A673 (cell line): Measurements from ENCODE around the gene JMJD8. TPM values are rescaled to one million over a fixed set of nuclear protein-coding genes. Genes with fewer than 3 reads are reported as not detected.

Experiments used
- BruUV-seq: library from RNA; stranded (reverse); fragments of 400-500 nt; replicated peaks from 2 replicates; lab custom pipeline; 2021; lab: Mats Ljungman, UMichigan
- CTCF ChIA-PET: fragments of 300-600 bp; sonication (Branson Sonifier 250); formaldehyde crosslinking; loops from one replicate; lab custom pipeline; 2022; ENCODE audit warnings: antibody characterized with exemption; lab: Charles Lee
- POLR2A ChIA-PET: fragments of 300-600 bp; sonication (Branson Sonifier 250); formaldehyde crosslinking; loops from one replicate; lab custom pipeline; 2022; ENCODE audit warnings: antibody characterized with exemption; ENCODE audit not compliant: low non-redundant PET; lab: Charles Lee
- DNase-seq: peaks from one replicate; pipeline ENCODE4 v3.0.0-alpha.2; 2015; ENCODE audit warnings: low spot score
- H3K27ac ChIP-seq: fragments of 200-600 bp; sonication (generic); 2 replicates; pipeline ENCODE4 v1.5.1; 2016; ENCODE audit warnings: mixed run types, low read depth, mild to moderate bottlenecking, mixed read lengths, antibody characterized with exemption, low read length; ENCODE audit not compliant: poor library complexity, severe bottlenecking
- H3K27me3 ChIP-seq: fragments of 200-600 bp; sonication (generic); replicated peaks from 2 replicates; pipeline ENCODE4 v1.6.1; 2017; ENCODE audit warnings: mixed run types, low read depth, mild to moderate bottlenecking, mixed read lengths, antibody characterized with exemption, low read length; ENCODE audit not compliant: insufficient read depth, poor library complexity
- H3K36me3 ChIP-seq: fragments of 200-600 bp; sonication (generic); 2 replicates; pipeline ENCODE4 v1.6.1; 2016; ENCODE audit warnings: mixed run types, mild to moderate bottlenecking, mixed read lengths, antibody characterized with exemption, low read length; ENCODE audit not compliant: insufficient read depth, poor library complexity, severe bottlenecking
- H3K4me1 ChIP-seq: fragments of 200-600 bp; sonication (generic); 2 replicates; pipeline ENCODE4 v1.6.1; 2017; ENCODE audit warnings: mixed run types, mild to moderate bottlenecking, mixed read lengths, antibody characterized with exemption, low read length; ENCODE audit not compliant: insufficient read depth, poor library complexity, severe bottlenecking
- H3K4me3 ChIP-seq: fragments of 200-600 bp; sonication (generic); 2 replicates; pipeline ENCODE4 v1.5.1; 2016; ENCODE audit warnings: low read depth, mixed run types, mild to moderate bottlenecking, mixed read lengths, low read length; ENCODE audit not compliant: poor library complexity, severe bottlenecking
- H3K9me3 ChIP-seq: fragments of 200-600 bp; sonication (generic); 2 replicates; pipeline ENCODE4 v1.6.1; 2016; ENCODE audit warnings: mixed run types, low read depth, mild to moderate bottlenecking, mixed read lengths, antibody characterized with exemption, low read length; ENCODE audit not compliant: poor library complexity, severe bottlenecking
- CTCF ChIP-seq: fragments of 300-800, 200-600 bp; sonication (generic); conservative IDR thresholded peaks from 2 replicates; pipeline ENCODE4 v1.5.1; 2017; ENCODE audit warnings: low read depth, mild to moderate bottlenecking, antibody characterized with exemption, low read length, moderate library complexity, mixed read lengths
- EZH2 ChIP-seq: fragments of 200-600 bp; sonication (generic); IDR thresholded peaks from 2 replicates; pipeline ENCODE4 v1.6.1; 2017; ENCODE audit warnings: borderline replicate concordance, low read depth, mild to moderate bottlenecking, mixed read lengths, antibody characterized with exemption, low read length; ENCODE audit not compliant: poor library complexity, severe bottlenecking
- intact Hi-C: fragments of 100-400 bp; cut with micrococcal nuclease; formaldehyde crosslinking; loops from one replicate; pipeline ENCODE4 v1.10.0; 2022; ENCODE audit not compliant: unreplicated experiment
- total RNA-seq: library from RNA; stranded (reverse); gene quantifications from 2 replicates; pipeline ENCODE4 v1.2.3, GENCODE V29; 2021

The JMJD8 gene
- total RNA-seq, 1 experiment from 2014 or later: 87.1 TPM

- peak overlapping the region; percentile 86 for H3K27ac ChIP-seq
- no TSS peak for BruUV-seq
- ChIA-PET CTCF (no interaction called here), POLR2A (no interaction called here)
- H3K27me3 ChIP-seq: no peaks in the 10 kb centered on the region
- peaks cover 27% of the 10 kb centered on the region for H3K36me3 ChIP-seq
- intact Hi-C loops: no loop called here
- no peaks in the 10 kb centered on the region for H3K9me3 ChIP-seq
- TF ChIP-seq CTCF (no peak), EZH2 (no peak)
- DNase-seq: no peak
- peak overlapping the region; percentile 63 for H3K4me3 ChIP-seq
- peaks cover 33% of the 10 kb centered on the region for H3K4me1 ChIP-seq
These were observed 1.4 kb downstream of the JMJD8 start for GRCh38 chr16:682493-683395.

- no peak for DNase-seq
- intact Hi-C loops: no loop called here
These were observed 2.2 kb downstream of the JMJD8 start for GRCh38 chr16:681746-682427.

More at GRCh38 chr16:681746-682427, 2.2 kb downstream of the JMJD8 start:
- Histone ChIP-seq H3K4me1 (peaks cover 33% of the 10 kb centered on the region), H3K9me3 (no peaks in the 10 kb centered on the region), H3K27me3 (no peaks in the 10 kb centered on the region), H3K27ac (peak overlapping the region; percentile 86), H3K36me3 (peaks cover 25% of the 10 kb centered on the region), H3K4me3 (peak overlapping the region; percentile 94)
- TF ChIP-seq EZH2 (no peak), CTCF (no peak)
- BruUV-seq: TSS peak; percentile 90
- ChIA-PET CTCF (interaction anchor here (0.5 kb wide), 1 partner anchor 17 kb away, joined by 8 read pairs; no protein-coding TSS in a partner anchor), POLR2A (interaction anchor here (0.6 kb wide), 1 partner anchor 14 kb away, joined by 3 read pairs; no protein-coding TSS in a partner anchor)
